OCI-LY3 (cell line): Measurements from ENCODE around the gene ARGFX.

Experiments used
- EZH2phosphoT487 ChIP-seq: fragments of 200-600 bp; shearing (Covaris generic); IDR thresholded peaks from 2 replicates; pipeline ENCODE4 v1.6.1; 2018; ENCODE audit warnings: antibody characterized with exemption, mixed run types, low read depth
- TF ChIP-seq, protein P1 (sequence below): fragments of 200-600, 300-600 bp; sonication (generic); IDR thresholded peaks from 2 replicates; pipeline ENCODE4 v1.5.1; 2014; ENCODE audit warnings: antibody characterized with exemption, low read length, low read depth

DNA sequence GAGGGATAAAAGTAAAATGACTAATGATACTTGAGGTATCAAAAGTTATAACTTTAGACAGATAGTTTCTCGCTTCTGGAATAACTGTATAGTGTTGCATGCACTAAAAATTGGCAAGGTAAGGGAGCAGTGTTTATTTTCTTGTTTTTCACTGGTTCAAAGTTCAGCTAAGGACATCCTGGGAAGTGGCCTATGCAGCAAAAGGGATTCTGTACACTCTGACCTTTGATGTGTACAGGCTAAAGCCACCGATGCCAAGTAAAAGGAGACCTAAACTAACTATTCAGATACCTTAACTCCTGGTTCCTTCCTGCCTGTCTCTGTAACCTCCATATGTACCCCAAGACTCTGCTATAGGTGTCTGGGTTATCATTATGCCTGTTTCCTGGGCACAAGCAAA, 27.1 kb downstream of the ARGFX start:
- TF ChIP-seq, protein P1, sequence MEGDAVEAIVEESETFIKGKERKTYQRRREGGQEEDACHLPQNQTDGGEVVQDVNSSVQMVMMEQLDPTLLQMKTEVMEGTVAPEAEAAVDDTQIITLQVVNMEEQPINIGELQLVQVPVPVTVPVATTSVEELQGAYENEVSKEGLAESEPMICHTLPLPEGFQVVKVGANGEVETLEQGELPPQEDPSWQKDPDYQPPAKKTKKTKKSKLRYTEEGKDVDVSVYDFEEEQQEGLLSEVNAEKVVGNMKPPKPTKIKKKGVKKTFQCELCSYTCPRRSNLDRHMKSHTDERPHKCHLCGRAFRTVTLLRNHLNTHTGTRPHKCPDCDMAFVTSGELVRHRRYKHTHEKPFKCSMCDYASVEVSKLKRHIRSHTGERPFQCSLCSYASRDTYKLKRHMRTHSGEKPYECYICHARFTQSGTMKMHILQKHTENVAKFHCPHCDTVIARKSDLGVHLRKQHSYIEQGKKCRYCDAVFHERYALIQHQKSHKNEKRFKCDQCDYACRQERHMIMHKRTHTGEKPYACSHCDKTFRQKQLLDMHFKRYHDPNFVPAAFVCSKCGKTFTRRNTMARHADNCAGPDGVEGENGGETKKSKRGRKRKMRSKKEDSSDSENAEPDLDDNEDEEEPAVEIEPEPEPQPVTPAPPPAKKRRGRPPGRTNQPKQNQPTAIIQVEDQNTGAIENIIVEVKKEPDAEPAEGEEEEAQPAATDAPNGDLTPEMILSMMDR, result no peak
- no peak for TF ChIP-seq EZH2phosphoT487
